ENCODE measurements around the gene PRKAG1.

The PRKAG1 gene

GRCh38 chr12:48967991-48968390 is 50.6 kb downstream of the PRKAG1 start:
- no peaks in the 10 kb centered on the region for H3K9me2 ChIP-seq (ENCODE audit: low read depth, low read length)
- no peak overlapping the region for H3K27ac ChIP-seq (ENCODE audit: low read depth, low read length, poor library complexity, severe bottlenecking)
- H3F3A ChIP-seq (ENCODE audit: insufficient read depth, low read length): no peaks in the 10 kb centered on the region
- TF ChIP-seq EZH2 (IDR thresholded peaks at IDR 0.05; ENCODE audit: borderline replicate concordance, low read length): no peak
- TF ChIP-seq CTCF (IDR thresholded peaks at IDR 0.05; ENCODE audit: low read length): no peak
- H3K4me1 ChIP-seq (ENCODE audit: insufficient read depth, low read length, severe bottlenecking): peaks cover 21% of the 10 kb centered on the region
- no peak overlapping the region for H3K4me2 ChIP-seq (ENCODE audit: low read length)
- H3K9me3 ChIP-seq (ENCODE audit: low read length): no peaks in the 10 kb centered on the region
- H3K9ac ChIP-seq (ENCODE audit: low read length): no peak overlapping the region
- no peaks in the 10 kb centered on the region for H4K20me1 ChIP-seq (ENCODE audit: insufficient read depth, low read length)
- peaks cover 13% of the 10 kb centered on the region; the same call in 1 of the 2 replicates for H3K27me3 ChIP-seq (ENCODE audit: insufficient read depth, low read length)
- no peaks in the 10 kb centered on the region for H3K79me2 ChIP-seq (ENCODE audit: insufficient read depth, low read length)
- no peaks in the 10 kb centered on the region for H3K36me3 ChIP-seq (ENCODE audit: insufficient read depth, low read length)
- no peak overlapping the region for H2AFZ ChIP-seq (ENCODE audit: low read length)
- H3K4me3 ChIP-seq (ENCODE audit: low read depth, low read length, poor library complexity, severe bottlenecking): no peak overlapping the region

GRCh38 chr12:48966177-48966895 is 52.2 kb downstream of the PRKAG1 start:
- Histone ChIP-seq H3K9me2 (ENCODE audit: low read depth, low read length) (no peaks in the 10 kb centered on the region), H3F3A (ENCODE audit: insufficient read depth, low read length) (no peaks in the 10 kb centered on the region), H3K4me3 (ENCODE audit: low read depth, low read length, poor library complexity, severe bottlenecking) (peak overlapping the region; percentile 46), H3K4me1 (ENCODE audit: insufficient read depth, low read length, severe bottlenecking) (peaks cover 21% of the 10 kb centered on the region), H3K9ac (ENCODE audit: low read length) (peak overlapping the region; percentile 38; the same call in 1 of the 2 replicates), H3K9me3 (ENCODE audit: low read length) (no peaks in the 10 kb centered on the region), H4K20me1 (ENCODE audit: insufficient read depth, low read length) (no peaks in the 10 kb centered on the region), H2AFZ (ENCODE audit: low read length) (peak overlapping the region; percentile 91), H3K27me3 (ENCODE audit: insufficient read depth, low read length) (peaks cover 10% of the 10 kb centered on the region; the same call in 1 of the 2 replicates), H3K36me3 (ENCODE audit: insufficient read depth, low read length) (no peaks in the 10 kb centered on the region), H3K79me2 (ENCODE audit: insufficient read depth, low read length) (no peaks in the 10 kb centered on the region), H3K4me2 (ENCODE audit: low read length) (peak overlapping the region; percentile 49), H3K27ac (ENCODE audit: low read depth, low read length, poor library complexity, severe bottlenecking) (peak overlapping the region; percentile 31)
- TF ChIP-seq CTCF (IDR thresholded peaks at IDR 0.05; ENCODE audit: low read length): no peak

GRCh38 chr12:48965298-48965838 is 53.2 kb downstream of the PRKAG1 start:
- no peak for TF ChIP-seq EZH2 (IDR thresholded peaks at IDR 0.05; ENCODE audit: borderline replicate concordance, low read length)
- no peak for TF ChIP-seq CTCF (IDR thresholded peaks at IDR 0.05; ENCODE audit: low read length)
- H3K27me3 ChIP-seq (ENCODE audit: insufficient read depth, low read length): peaks cover 9% of the 10 kb centered on the region; the same call in 1 of the 2 replicates
- H3K79me2 ChIP-seq (ENCODE audit: insufficient read depth, low read length): no peaks in the 10 kb centered on the region
- no peak overlapping the region for H3K4me2 ChIP-seq (ENCODE audit: low read length)
- H3K9me2 ChIP-seq (ENCODE audit: low read depth, low read length): no peaks in the 10 kb centered on the region
- no peak overlapping the region for H3K4me3 ChIP-seq (ENCODE audit: low read depth, low read length, poor library complexity, severe bottlenecking)
- no peaks in the 10 kb centered on the region for H4K20me1 ChIP-seq (ENCODE audit: insufficient read depth, low read length)
- no peaks in the 10 kb centered on the region for H3K9me3 ChIP-seq (ENCODE audit: low read length)
- H3K36me3 ChIP-seq (ENCODE audit: insufficient read depth, low read length): no peaks in the 10 kb centered on the region
- no peak overlapping the region; the same call in 1 of the 2 replicates for H3K9ac ChIP-seq (ENCODE audit: low read length)
- no peak overlapping the region for H2AFZ ChIP-seq (ENCODE audit: low read length)
- peaks cover 21% of the 10 kb centered on the region for H3K4me1 ChIP-seq (ENCODE audit: insufficient read depth, low read length, severe bottlenecking)
- no peak overlapping the region for H3K27ac ChIP-seq (ENCODE audit: low read depth, low read length, poor library complexity, severe bottlenecking)
- H3F3A ChIP-seq (ENCODE audit: insufficient read depth, low read length): no peaks in the 10 kb centered on the region
